ENCODE results near the gene GNG7.

DNA sequence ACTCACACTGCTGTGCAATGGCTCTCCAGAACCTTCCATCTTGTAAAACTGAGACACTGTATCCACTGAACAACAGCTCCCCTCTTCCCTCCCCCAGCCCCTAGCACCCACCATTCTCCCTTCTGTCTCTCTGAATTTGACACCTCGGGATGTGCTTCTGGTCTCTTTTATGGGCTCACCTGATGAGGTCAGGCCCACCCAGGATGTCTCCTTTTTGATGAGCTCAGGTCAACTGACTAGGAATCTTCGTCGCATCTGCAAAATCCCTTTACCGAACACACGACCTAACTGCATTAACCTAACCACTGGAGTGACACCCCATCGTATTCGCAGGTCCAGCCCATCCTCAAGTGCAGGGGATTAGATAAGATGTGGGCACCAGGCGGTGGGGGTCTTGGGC lies 73.9 kb downstream of the GNG7 start:
- TF ChIP-seq, protein P1, sequence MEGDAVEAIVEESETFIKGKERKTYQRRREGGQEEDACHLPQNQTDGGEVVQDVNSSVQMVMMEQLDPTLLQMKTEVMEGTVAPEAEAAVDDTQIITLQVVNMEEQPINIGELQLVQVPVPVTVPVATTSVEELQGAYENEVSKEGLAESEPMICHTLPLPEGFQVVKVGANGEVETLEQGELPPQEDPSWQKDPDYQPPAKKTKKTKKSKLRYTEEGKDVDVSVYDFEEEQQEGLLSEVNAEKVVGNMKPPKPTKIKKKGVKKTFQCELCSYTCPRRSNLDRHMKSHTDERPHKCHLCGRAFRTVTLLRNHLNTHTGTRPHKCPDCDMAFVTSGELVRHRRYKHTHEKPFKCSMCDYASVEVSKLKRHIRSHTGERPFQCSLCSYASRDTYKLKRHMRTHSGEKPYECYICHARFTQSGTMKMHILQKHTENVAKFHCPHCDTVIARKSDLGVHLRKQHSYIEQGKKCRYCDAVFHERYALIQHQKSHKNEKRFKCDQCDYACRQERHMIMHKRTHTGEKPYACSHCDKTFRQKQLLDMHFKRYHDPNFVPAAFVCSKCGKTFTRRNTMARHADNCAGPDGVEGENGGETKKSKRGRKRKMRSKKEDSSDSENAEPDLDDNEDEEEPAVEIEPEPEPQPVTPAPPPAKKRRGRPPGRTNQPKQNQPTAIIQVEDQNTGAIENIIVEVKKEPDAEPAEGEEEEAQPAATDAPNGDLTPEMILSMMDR (conservative IDR thresholded peaks at IDR 0.05; ENCODE audit: low read depth, low read length): no peak
- TF ChIP-seq EZH2 (IDR thresholded peaks at IDR 0.05; ENCODE audit: low read length, unreplicated experiment): no peak
